ENCODE data around the gene CYP2W1.

The CYP2W1 gene

GRCh38 chr7:982511-983003 lies 424 bp upstream of the CYP2W1 start:
- H3K27ac Mint-ChIP-seq: no peak overlapping the region
- H3K4me3 Mint-ChIP-seq: no peak overlapping the region
- H3K9me3 Mint-ChIP-seq (ENCODE audit: low read depth): no peaks in the 10 kb centered on the region
- H3K36me3 Mint-ChIP-seq: no peaks in the 10 kb centered on the region
- no peaks in the 10 kb centered on the region for H3K4me1 Mint-ChIP-seq (ENCODE audit: low read depth)
- H3K27me3 Mint-ChIP-seq: peaks cover 3% of the 10 kb centered on the region

GRCh38 chr7:983616-984071 lies 663 bp downstream of the CYP2W1 start:
- H3K36me3 Mint-ChIP-seq: no peaks in the 10 kb centered on the region
- H3K4me3 Mint-ChIP-seq: no peak overlapping the region
- H3K27me3 Mint-ChIP-seq: peaks cover 3% of the 10 kb centered on the region
- H3K4me1 Mint-ChIP-seq (ENCODE audit: low read depth): no peaks in the 10 kb centered on the region
- H3K9me3 Mint-ChIP-seq (ENCODE audit: low read depth): no peaks in the 10 kb centered on the region
- H3K27ac Mint-ChIP-seq: no peak overlapping the region

GRCh38 chr7:984361-985126 lies 1.6 kb downstream of the CYP2W1 start:
- Mint-ChIP-seq H3K4me3 (no peak overlapping the region), H3K4me1 (ENCODE audit: low read depth) (no peaks in the 10 kb centered on the region), H3K36me3 (no peaks in the 10 kb centered on the region), H3K27ac (no peak overlapping the region), H3K9me3 (ENCODE audit: low read depth) (no peaks in the 10 kb centered on the region), H3K27me3 (peaks cover 3% of the 10 kb centered on the region)

- Mint-ChIP-seq H3K36me3 (no peaks in the 10 kb centered on the region), H3K4me3 (no peak overlapping the region), H3K27ac (no peak overlapping the region), H3K27me3 (peaks cover 3% of the 10 kb centered on the region), H3K4me1 (ENCODE audit: low read depth) (no peaks in the 10 kb centered on the region), H3K9me3 (ENCODE audit: low read depth) (no peaks in the 10 kb centered on the region)
These were observed 2.1 kb downstream of the CYP2W1 start for GRCh38 chr7:985127-985416.

- Mint-ChIP-seq H3K27me3 (peaks cover 3% of the 10 kb centered on the region), H3K9me3 (ENCODE audit: low read depth) (no peaks in the 10 kb centered on the region), H3K4me3 (no peak overlapping the region), H3K27ac (no peak overlapping the region), H3K36me3 (no peaks in the 10 kb centered on the region), H3K4me1 (ENCODE audit: low read depth) (no peaks in the 10 kb centered on the region)
These were observed 3.1 kb downstream of the CYP2W1 start for GRCh38 chr7:985915-986741.

- no peaks in the 10 kb centered on the region for H3K36me3 Mint-ChIP-seq
- H3K9me3 Mint-ChIP-seq (ENCODE audit: low read depth): no peaks in the 10 kb centered on the region
- H3K27me3 Mint-ChIP-seq: peaks cover 3% of the 10 kb centered on the region
- H3K4me1 Mint-ChIP-seq (ENCODE audit: low read depth): no peaks in the 10 kb centered on the region
- H3K4me3 Mint-ChIP-seq: no peak overlapping the region
- no peak overlapping the region for H3K27ac Mint-ChIP-seq
These were observed 4.1 kb downstream of the CYP2W1 start for GRCh38 chr7:986766-987751.

GRCh38 chr7:987909-988308 lies 4.9 kb downstream of the CYP2W1 start:
- Mint-ChIP-seq H3K27me3 (peaks cover 3% of the 10 kb centered on the region), H3K27ac (no peak overlapping the region), H3K36me3 (no peaks in the 10 kb centered on the region), H3K9me3 (ENCODE audit: low read depth) (no peaks in the 10 kb centered on the region), H3K4me3 (no peak overlapping the region), H3K4me1 (ENCODE audit: low read depth) (peaks cover 2% of the 10 kb centered on the region)

- Mint-ChIP-seq H3K4me1 (ENCODE audit: low read depth) (peaks cover 5% of the 10 kb centered on the region), H3K9me3 (ENCODE audit: low read depth) (no peaks in the 10 kb centered on the region), H3K27ac (no peak overlapping the region), H3K4me3 (no peak overlapping the region), H3K36me3 (no peaks in the 10 kb centered on the region), H3K27me3 (peaks cover 3% of the 10 kb centered on the region)
These were observed 5.5 kb downstream of the CYP2W1 start for GRCh38 chr7:988426-988911.

- H3K27ac Mint-ChIP-seq: no peak overlapping the region
- H3K36me3 Mint-ChIP-seq: no peaks in the 10 kb centered on the region
- no peaks in the 10 kb centered on the region for H3K9me3 Mint-ChIP-seq (ENCODE audit: low read depth)
- H3K4me1 Mint-ChIP-seq (ENCODE audit: low read depth): peaks cover 5% of the 10 kb centered on the region
- H3K27me3 Mint-ChIP-seq: peaks cover 3% of the 10 kb centered on the region
- no peak overlapping the region for H3K4me3 Mint-ChIP-seq
These were observed 6.1 kb downstream of the CYP2W1 start for GRCh38 chr7:988963-989529.

- Mint-ChIP-seq H3K4me3 (no peak overlapping the region), H3K4me1 (ENCODE audit: low read depth) (peaks cover 5% of the 10 kb centered on the region), H3K27ac (no peak overlapping the region), H3K9me3 (ENCODE audit: low read depth) (no peaks in the 10 kb centered on the region), H3K27me3 (peaks cover 2% of the 10 kb centered on the region), H3K36me3 (no peaks in the 10 kb centered on the region)
These were observed 7.5 kb downstream of the CYP2W1 start for GRCh38 chr7:990352-990932.

GRCh38 chr7:990933-991728 lies 8.2 kb downstream of the CYP2W1 start:
- Mint-ChIP-seq H3K4me3 (no peak overlapping the region), H3K27me3 (no peaks in the 10 kb centered on the region), H3K27ac (no peak overlapping the region), H3K4me1 (ENCODE audit: low read depth) (peaks cover 5% of the 10 kb centered on the region), H3K36me3 (no peaks in the 10 kb centered on the region), H3K9me3 (ENCODE audit: low read depth) (no peaks in the 10 kb centered on the region)

- Mint-ChIP-seq H3K27ac (no peak overlapping the region), H3K4me1 (ENCODE audit: low read depth) (peaks cover 5% of the 10 kb centered on the region), H3K36me3 (no peaks in the 10 kb centered on the region), H3K4me3 (no peak overlapping the region), H3K27me3 (no peaks in the 10 kb centered on the region), H3K9me3 (ENCODE audit: low read depth) (no peaks in the 10 kb centered on the region)
These were observed 9.0 kb downstream of the CYP2W1 start for GRCh38 chr7:991729-992656.

Measured in activated naive CD8-positive, alpha-beta T cell (primary cell).